HEK293 (cell line): Measurements from ENCODE around the gene IDI1.

ENCODE experiments used
- CTCF ChIA-PET: fragments of 350-600 bp; formaldehyde crosslinking; extraction: SDS; loops from one replicate; lab custom pipeline; 2021; ENCODE audit warnings: antibody characterized with exemption; lab: Yijun Ruan, JAX
- POLR2A ChIA-PET: fragments of 300-600 bp; formaldehyde crosslinking; extraction: SDS; loops from one replicate; lab custom pipeline; 2020; ENCODE audit warnings: antibody characterized with exemption, inconsistent platforms; lab: Yijun Ruan, JAX
- H3K27ac ChIP-seq: fragments of 200-500 bp; sonication (Bioruptor generic); 2 replicates; pipeline ENCODE4 v1.5.1; 2014; ENCODE audit warnings: low read depth, low read length, control low read depth, inconsistent platforms; ENCODE audit errors: extremely low read depth
- H3K36me3 ChIP-seq, 2 experiments: fragments of 200-500 bp in 1 of 2; sonication (Bioruptor generic) in 1 of 2; 1 replicate in 1 of 2; 2 replicates in 1 of 2; pipeline ENCODE4 v1.5.1; 2014 to 2017; ENCODE audit warnings: inconsistent platforms in 2 of 2, low read length in 2 of 2; ENCODE audit not compliant: control insufficient read depth in 2 of 2, insufficient read depth in 1 of 2
- H3K4me1 ChIP-seq: fragments of 200-500 bp; sonication (Bioruptor generic); 2 replicates; pipeline ENCODE4 v1.5.1; 2014; ENCODE audit warnings: mild to moderate bottlenecking, low read length, inconsistent platforms; ENCODE audit not compliant: control insufficient read depth, insufficient read depth
- H3K4me3 ChIP-seq: 2 replicates; pipeline ENCODE4 v1.5.1; 2011; ENCODE audit warnings: low read depth, mild to moderate bottlenecking, control low read depth, low read length, moderate library complexity
- H3K9me3 ChIP-seq: fragments of 200-500 bp; sonication (Bioruptor generic); 2 replicates; pipeline ENCODE4 v1.5.1; 2014; ENCODE audit warnings: low read depth, low read length, inconsistent platforms; ENCODE audit not compliant: control insufficient read depth, insufficient read depth
- KLF1 ChIP-seq: fragments of 450-650 bp; formaldehyde crosslinking; IDR thresholded peaks from 2 replicates; pipeline ENCODE4 v1.5.1; 2016; ENCODE audit warnings: missing biosample characterization, missing genetic modification characterization
- OSR2 ChIP-seq: fragments of 450-650 bp; formaldehyde crosslinking; IDR thresholded peaks from 2 replicates; pipeline ENCODE4 v1.5.1; 2016; ENCODE audit warnings: missing biosample characterization, missing genetic modification characterization
- PATZ1 ChIP-seq: fragments of 450-650 bp; formaldehyde crosslinking; IDR thresholded peaks from 2 replicates; pipeline ENCODE4 v1.5.1; 2016; ENCODE audit warnings: missing biosample characterization, missing genetic modification characterization
- SP2 ChIP-seq: fragments of 450-650 bp; formaldehyde crosslinking; IDR thresholded peaks from 2 replicates; pipeline ENCODE4 v1.5.1; 2016; ENCODE audit warnings: missing biosample characterization, missing genetic modification characterization
- TCF7L2 ChIP-seq: IDR thresholded peaks from 2 replicates; pipeline ENCODE4 v1.6.1; 2011; ENCODE audit warnings: low read depth, mild to moderate bottlenecking, inconsistent platforms, low read length, moderate library complexity, borderline replicate concordance
- TRIM28 ChIP-seq: IDR thresholded peaks from 2 replicates; pipeline ENCODE4 v1.6.1; 2011; ENCODE audit warnings: low read length, control low read depth, borderline replicate concordance
- ZIC2 ChIP-seq: fragments of 450-650 bp; formaldehyde crosslinking; IDR thresholded peaks from 2 replicates; pipeline ENCODE4 v1.5.1; 2016; ENCODE audit warnings: missing biosample characterization, missing genetic modification characterization
- ZNF112 ChIP-seq: fragments of 450-650 bp; formaldehyde crosslinking; IDR thresholded peaks from 2 replicates; pipeline ENCODE4 v1.5.0; 2017; ENCODE audit warnings: missing biosample characterization, missing genetic modification characterization
- ZNF211 ChIP-seq: fragments of 450-650 bp; formaldehyde crosslinking; IDR thresholded peaks from 2 replicates; pipeline ENCODE4 v1.5.1; 2016; ENCODE audit warnings: low read depth, missing biosample characterization, missing genetic modification characterization
- ZNF214 ChIP-seq: fragments of 450-650 bp; formaldehyde crosslinking; IDR thresholded peaks from 2 replicates; pipeline ENCODE4 v1.5.1; 2017; ENCODE audit warnings: missing biosample characterization, mild to moderate bottlenecking, missing genetic modification characterization, borderline replicate concordance
- ZNF248 ChIP-seq: fragments of 450-650 bp; formaldehyde crosslinking; IDR thresholded peaks from 2 replicates; pipeline ENCODE4 v1.5.1; 2017; ENCODE audit warnings: missing biosample characterization, missing genetic modification characterization
- ZNF404 ChIP-seq: fragments of 450-650 bp; formaldehyde crosslinking; IDR thresholded peaks from 2 replicates; pipeline ENCODE4 v1.5.1; 2017; ENCODE audit warnings: missing biosample characterization, missing genetic modification characterization
- ZNF48 ChIP-seq: fragments of 450-650 bp; formaldehyde crosslinking; IDR thresholded peaks from 2 replicates; pipeline ENCODE4 v1.5.1; 2016; ENCODE audit warnings: missing biosample characterization, missing genetic modification characterization
- ZNF843 ChIP-seq: fragments of 450-650 bp; formaldehyde crosslinking; IDR thresholded peaks from 2 replicates; pipeline ENCODE4 v1.5.1; 2016; ENCODE audit warnings: missing biosample characterization, missing genetic modification characterization
- ZXDB ChIP-seq: fragments of 450-650 bp; formaldehyde crosslinking; IDR thresholded peaks from 2 replicates; pipeline ENCODE4 v1.5.1; 2016; ENCODE audit warnings: missing biosample characterization, missing genetic modification characterization
- TF ChIP-seq, protein P1 (sequence below): fragments of 450-650 bp; formaldehyde crosslinking; IDR thresholded peaks from 2 replicates; pipeline ENCODE4 v1.5.1; 2017; ENCODE audit warnings: missing biosample characterization, mild to moderate bottlenecking, missing genetic modification characterization, moderate library complexity
- TF ChIP-seq, protein P2 (sequence below): fragments of 450-650 bp; formaldehyde crosslinking; IDR thresholded peaks from 2 replicates; pipeline ENCODE4 v1.5.1; 2016; ENCODE audit warnings: missing biosample characterization, missing genetic modification characterization
- TF ChIP-seq, protein P3 (sequence below): sonication (generic); formaldehyde crosslinking; IDR thresholded peaks from 2 replicates; pipeline ENCODE4 v1.8.1; 2022; ENCODE audit warnings: mild to moderate bottlenecking, moderate library complexity, missing genetic modification reagents

IDI1 gene

GRCh38 chr10:1063232-1063865 is 14.4 kb upstream of the IDI1 start:
- Histone ChIP-seq H3K36me3 (peaks cover 0 to 11% of the 10 kb centered on the region in 2 experiments), H3K27ac (no peak overlapping the region), H3K4me1 (no peaks in the 10 kb centered on the region), H3K4me3 (no peak overlapping the region), H3K9me3 (no peaks in the 10 kb centered on the region)
- TF ChIP-seq ZNF214 (tag by site-specific recombination) (no peak), ZNF211 (tag by site-specific recombination) (no peak), TCF7L2 (no peak), ZNF404 (tag by site-specific recombination) (no peak), SP2 (tag by site-specific recombination) (no peak), ZNF48 (no peak), ZNF843 (tag by site-specific recombination) (no peak), ZIC2 (tag by site-specific recombination) (no peak), ZNF248 (no peak), ZNF112 (tag by site-specific recombination) (no peak), PATZ1 (no peak), ZXDB (tag by site-specific recombination) (no peak), OSR2 (no peak), TRIM28 (no peak), KLF1 (tag by site-specific recombination) (no peak)
- TF ChIP-seq, protein P1, sequence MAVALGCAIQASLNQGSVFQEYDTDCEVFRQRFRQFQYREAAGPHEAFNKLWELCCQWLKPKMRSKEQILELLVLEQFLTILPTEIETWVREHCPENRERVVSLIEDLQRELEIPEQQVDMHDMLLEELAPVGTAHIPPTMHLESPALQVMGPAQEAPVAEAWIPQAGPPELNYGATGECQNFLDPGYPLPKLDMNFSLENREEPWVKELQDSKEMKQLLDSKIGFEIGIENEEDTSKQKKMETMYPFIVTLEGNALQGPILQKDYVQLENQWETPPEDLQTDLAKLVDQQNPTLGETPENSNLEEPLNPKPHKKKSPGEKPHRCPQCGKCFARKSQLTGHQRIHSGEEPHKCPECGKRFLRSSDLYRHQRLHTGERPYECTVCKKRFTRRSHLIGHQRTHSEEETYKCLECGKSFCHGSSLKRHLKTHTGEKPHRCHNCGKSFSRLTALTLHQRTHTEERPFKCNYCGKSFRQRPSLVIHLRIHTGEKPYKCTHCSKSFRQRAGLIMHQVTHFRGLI (tag by site-specific recombination) = no peak
- TF ChIP-seq, protein P2, sequence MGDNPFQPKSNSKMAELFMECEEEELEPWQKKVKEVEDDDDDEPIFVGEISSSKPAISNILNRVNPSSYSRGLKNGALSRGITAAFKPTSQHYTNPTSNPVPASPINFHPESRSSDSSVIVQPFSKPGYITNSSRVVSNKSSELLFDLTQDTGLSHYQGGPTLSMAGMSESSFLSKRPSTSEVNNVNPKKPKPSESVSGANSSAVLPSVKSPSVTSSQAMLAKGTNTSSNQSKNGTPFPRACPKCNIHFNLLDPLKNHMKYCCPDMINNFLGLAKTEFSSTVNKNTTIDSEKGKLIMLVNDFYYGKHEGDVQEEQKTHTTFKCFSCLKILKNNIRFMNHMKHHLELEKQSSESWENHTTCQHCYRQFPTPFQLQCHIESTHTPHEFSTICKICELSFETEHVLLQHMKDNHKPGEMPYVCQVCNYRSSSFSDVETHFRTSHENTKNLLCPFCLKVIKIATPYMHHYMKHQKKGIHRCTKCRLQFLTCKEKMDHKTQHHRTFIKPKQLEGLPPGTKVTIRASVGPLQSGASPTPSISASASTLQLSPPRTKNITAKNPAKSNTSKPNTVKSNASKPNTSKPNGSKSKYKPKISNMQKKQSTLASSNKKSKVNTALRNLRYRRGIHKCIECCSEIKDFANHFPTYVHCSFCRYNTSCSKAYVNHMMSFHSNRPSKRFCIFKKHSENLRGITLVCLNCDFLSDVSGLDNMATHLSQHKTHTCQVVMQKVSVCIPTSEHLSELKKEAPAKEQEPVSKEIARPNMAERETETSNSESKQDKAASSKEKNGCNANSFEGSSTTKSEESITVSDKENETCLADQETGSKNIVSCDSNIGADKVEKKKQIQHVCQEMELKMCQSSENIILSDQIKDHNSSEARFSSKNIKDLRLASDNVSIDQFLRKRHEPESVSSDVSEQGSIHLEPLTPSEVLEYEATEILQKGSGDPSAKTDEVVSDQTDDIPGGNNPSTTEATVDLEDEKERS (tag by site-specific recombination) = no peak
- TF ChIP-seq, protein P3, sequence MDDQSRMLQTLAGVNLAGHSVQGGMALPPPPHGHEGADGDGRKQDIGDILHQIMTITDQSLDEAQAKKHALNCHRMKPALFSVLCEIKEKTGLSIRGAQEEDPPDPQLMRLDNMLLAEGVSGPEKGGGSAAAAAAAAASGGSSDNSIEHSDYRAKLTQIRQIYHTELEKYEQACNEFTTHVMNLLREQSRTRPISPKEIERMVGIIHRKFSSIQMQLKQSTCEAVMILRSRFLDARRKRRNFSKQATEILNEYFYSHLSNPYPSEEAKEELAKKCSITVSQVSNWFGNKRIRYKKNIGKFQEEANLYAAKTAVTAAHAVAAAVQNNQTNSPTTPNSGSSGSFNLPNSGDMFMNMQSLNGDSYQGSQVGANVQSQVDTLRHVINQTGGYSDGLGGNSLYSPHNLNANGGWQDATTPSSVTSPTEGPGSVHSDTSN (CRISPR knock-in tag) = no peak
- CTCF ChIA-PET = interaction anchor here (0.6 kb wide), 1 partner anchor 180 kb away, joined by 3 read pairs; no protein-coding TSS in a partner anchor
- POLR2A ChIA-PET = interaction anchor here (0.8 kb wide), 1 partner anchor 15 kb away, joined by 6 read pairs; the partner anchor contains the start of gene IDI1
